Colon (tissue), 2 donors: ENCODE results near the gene ADRA2A.

Experiments used
- FAIRE-seq: peaks from 2 replicates; lab custom pipeline; 2012; peaks lifted over from hg19 to GRCh38; lab: Jason Lieb, UNC
- donor health status: control.
- donor health status: control.

Gene ADRA2A

GRCh38 chr10:111083222-111084095 is 6.6 kb downstream of the ADRA2A start:
- FAIRE-seq, result no peak

GRCh38 chr10:111084366-111085255 is 7.8 kb downstream of the ADRA2A start:
- FAIRE-seq, result no peak

DNA sequence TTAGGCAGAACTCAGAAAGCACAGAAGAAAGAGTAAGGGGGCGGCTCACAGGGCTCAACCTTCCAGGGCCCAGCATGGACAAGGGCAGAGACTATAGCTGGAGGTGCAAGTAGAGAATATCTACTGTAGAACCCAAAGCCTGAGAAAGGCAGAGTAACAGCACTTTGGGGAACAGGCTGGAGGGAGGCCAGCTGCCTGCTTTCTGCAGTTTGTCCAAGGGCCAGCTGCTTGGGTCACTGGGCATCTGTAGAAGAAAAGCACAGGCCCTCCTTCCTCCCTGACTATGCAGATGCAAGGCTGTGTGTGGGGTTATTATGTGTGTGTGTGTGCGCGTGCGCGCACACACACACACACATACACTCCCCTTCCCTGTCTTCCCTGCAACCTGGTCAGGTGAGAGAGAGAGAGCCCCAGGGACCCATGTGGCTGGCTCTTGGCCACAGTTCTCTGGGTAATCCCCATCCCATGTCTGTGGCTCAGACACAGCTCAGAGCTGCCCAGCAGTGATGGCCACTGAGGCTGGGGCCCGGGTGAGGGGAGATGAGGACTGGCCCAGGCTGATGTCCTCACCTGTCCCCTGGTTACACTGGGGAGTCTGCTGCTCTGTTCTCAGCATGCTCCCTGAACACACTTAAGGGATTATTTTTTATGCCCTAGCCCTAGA is 9.0 kb downstream of the ADRA2A start:
- no peak for FAIRE-seq

DNA sequence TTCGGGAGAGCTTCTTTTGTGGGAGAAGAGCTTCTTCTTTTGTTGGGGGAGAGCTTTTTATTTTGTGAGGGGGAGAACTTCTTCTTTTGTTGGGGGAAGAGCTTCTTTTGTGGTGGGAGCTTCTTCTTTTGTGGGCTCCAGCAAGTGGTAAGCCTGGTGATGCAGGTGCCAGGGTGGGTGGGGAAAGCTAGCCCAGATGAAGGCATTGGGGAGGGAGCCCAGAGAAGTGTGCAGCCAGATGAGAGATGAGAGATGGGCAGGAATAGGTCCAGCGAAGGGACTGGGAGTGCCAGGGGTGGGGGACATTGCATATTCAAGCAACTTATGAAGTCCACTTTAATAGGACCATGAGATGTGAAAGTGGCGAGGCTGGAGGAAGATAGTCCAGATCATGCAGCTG is 9.7 kb downstream of the ADRA2A start:
- no peak for FAIRE-seq

- no peak for FAIRE-seq
These were observed 10.5 kb downstream of the ADRA2A start for GRCh38 chr10:111087331-111087756.

GRCh38 chr10:111087968-111088505 is 11.2 kb downstream of the ADRA2A start:
- FAIRE-seq, result no peak

DNA sequence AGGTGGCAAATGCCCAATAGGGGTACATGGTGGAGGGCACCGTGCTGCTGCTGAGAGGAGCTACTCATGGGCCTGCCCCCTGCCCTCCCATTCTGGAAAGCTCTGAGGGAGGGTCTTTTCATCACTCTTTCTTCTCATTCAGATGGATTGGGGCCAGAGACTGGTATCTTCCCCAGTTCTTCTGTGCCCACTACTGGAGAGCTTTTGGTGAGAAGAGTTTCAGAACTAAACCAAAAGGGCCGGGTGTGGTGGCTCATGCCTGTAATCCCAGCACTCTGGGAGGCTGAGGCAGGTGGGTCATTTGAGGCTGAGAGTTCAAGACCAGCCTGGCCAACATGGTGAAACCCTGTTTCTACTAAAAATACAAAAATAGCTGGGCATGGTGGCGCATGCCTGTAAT is 12.5 kb downstream of the ADRA2A start:
- FAIRE-seq, result no peak

DNA sequence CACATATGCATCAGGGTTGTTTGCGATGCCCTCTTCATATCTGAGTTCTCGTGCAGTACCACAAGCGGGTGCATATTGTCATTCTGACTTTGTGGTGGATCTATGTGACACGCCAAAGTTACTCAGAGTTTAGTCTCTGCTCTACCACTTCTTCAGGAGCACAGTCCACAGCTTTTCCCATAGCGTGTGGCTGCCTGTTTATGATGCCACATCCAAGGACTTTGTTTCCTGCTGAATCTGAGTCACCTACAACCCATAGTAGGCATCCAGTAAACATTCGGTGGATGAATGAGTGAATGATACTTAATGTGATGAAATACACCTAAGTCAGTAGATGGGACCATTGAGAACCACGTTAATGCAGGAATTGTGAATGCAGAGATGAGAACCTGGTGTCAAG is 15.0 kb downstream of the ADRA2A start:
- no peak for FAIRE-seq

- FAIRE-seq, result no peak
These were observed 17.0 kb downstream of the ADRA2A start for GRCh38 chr10:111093741-111094380.

DNA sequence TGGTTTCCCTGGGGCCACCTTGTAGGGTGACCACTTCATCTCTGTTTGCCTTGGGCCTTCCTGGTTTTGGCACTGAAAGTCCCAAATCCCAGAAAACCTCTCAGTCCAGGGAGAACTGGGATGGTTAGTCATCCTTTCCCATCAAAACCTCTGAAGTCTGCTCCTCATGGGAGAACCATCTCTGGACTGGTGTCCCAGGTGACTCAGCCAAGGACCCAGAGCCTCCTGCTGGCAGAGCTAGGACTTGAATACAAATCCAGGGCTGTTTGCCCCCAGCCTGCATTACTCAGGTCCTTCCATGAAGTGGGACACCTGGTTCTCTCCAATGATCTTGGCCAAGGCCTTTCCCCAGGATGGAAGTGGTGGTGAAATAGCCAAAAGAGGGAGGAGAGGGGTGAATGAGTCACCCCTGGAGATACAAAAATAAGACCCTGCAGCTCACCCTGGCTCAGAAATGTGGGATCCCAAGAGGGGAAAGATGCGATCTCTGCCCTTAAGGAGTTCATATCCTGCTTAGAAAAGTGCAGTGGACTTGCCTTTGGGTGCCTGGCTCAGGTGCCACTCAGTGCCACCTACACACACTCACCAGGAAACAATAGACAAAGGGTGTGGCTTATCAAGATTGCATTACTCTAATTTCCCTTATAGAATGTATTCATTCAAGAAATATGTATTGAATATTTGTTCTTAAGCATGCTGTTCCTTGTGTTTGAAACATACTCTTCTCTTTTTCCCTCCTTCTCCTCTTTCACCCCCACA is 22.0 kb downstream of the ADRA2A start:
- FAIRE-seq, result no peak

DNA sequence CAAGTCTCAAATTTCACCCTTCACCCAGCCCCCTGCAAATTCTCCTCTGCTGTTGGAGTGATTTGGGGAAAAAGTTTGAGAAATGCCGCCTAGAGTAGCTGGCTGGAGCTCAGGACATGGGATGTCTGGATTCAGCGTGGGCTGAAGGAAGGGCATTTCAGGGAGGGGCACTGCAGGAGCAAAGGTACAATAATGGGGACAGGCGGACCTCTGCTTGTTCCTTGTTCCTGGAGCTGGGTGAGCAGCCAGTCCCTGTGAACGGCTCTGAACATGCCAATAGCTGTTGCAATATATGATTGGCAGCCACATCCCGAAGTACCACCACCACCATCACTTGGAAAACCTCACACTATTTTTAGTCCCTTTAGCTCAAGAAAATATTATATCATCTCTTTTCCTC is 23.4 kb downstream of the ADRA2A start:
- no peak for FAIRE-seq

- FAIRE-seq, result no peak
These were observed 25.0 kb downstream of the ADRA2A start for GRCh38 chr10:111101796-111102195.

- FAIRE-seq, result no peak
These were observed 25.6 kb downstream of the ADRA2A start for GRCh38 chr10:111102359-111102837.

GRCh38 chr10:111103196-111103840 is 26.5 kb downstream of the ADRA2A start:
- no peak for FAIRE-seq

GRCh38 chr10:111104811-111105210 is 28.0 kb downstream of the ADRA2A start:
- FAIRE-seq, result no peak

DNA sequence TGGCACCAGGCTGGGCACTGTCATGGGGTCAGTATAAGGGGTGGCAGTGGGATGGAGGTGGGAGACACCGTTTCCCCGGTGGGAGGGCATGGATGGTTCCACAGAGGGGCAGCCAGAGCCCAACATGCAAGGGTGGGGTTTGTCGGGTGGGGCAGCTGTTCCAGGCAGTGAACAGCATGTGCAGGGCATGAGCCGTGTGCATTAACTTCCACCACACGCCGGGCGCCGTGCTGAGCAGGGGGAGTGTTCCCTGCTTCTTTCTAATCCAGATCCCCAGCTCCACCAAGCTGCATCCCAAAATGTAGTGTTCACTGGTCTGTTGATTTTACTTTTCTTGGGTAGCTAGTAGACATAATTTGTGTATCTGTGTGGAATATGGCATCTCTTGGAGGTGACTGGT is 29.3 kb downstream of the ADRA2A start:
- no peak for FAIRE-seq

DNA sequence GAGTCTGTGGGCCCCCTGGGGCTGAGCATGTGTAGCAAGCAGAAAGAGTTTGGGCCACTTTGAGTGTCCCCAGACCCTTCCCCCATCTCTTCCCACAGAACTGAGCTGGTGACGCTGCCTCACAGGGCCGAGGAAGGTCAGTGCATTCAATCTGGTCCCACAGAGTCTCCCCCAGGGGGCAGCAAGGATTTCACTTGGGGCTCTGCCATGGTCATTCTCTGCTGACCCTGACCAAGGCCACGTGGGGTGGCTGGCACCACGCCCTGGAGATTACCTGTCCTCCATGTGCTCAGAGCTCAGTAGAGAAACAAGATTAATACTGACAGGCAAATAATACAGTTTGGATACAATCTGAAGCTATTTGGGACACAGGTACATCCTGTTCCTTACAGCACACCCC is 30.2 kb downstream of the ADRA2A start:
- no peak for FAIRE-seq

DNA sequence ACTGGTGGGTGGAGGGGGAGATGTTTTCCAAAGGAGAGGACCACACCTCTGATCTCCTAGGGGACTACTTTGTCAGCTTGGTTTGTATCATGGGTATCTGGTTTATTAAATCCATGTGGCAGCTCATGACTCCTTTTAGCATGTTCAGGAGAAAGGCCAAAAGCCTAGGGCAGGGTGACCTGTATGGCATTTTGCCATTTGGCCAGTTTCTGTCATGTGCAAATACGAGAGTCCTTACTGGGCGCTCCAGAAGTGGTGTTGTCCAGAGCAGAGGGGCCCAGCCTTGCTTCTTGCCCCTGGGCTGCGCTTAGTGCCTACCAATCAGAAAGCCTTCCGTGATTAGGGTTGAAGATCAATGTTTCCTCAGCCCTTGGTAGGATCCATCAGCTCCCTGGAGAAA is 31.0 kb downstream of the ADRA2A start:
- FAIRE-seq, result no peak

- FAIRE-seq, result no peak
These were observed 31.6 kb downstream of the ADRA2A start for GRCh38 chr10:111108441-111108840.

GRCh38 chr10:111109501-111110242 is 32.8 kb downstream of the ADRA2A start:
- FAIRE-seq, result no peak
